GM23338 (cell line): ENCODE results near the gene MAPK12. TPM values are rescaled to one million over a fixed set of nuclear protein-coding genes. Genes with fewer than 3 reads are reported as not detected.

Experiments used
- ATAC-seq: fragments of 200-7000 bp; cut with Tn5 transposase; 3 replicates; pipeline ENCODE4 v1.9.1; 2020
- DNase-seq: peaks from one replicate; pipeline ENCODE4 v3.0.0-alpha.2; 2015; ENCODE audit warnings: low spot score
- H2AFZ ChIP-seq: fragments of 200-600 bp; sonication (generic); 2 replicates; pipeline ENCODE4 v1.8.0; 2016; ENCODE audit warnings: antibody characterized with exemption, mild to moderate bottlenecking, moderate library complexity
- H3F3A ChIP-seq: fragments of 200-600 bp; sonication (generic); replicated peaks from 2 replicates; pipeline ENCODE4 v1.8.0; 2017; ENCODE audit warnings: antibody characterized with exemption, mixed run types, low read depth
- H3K27ac ChIP-seq: fragments of 200-600 bp; sonication (generic); 2 replicates; pipeline ENCODE4 v1.6.1; 2016; ENCODE audit warnings: low read depth
- H3K27me3 ChIP-seq: fragments of 200-600 bp; sonication (generic); 2 replicates; pipeline ENCODE4 v1.8.0; 2016; ENCODE audit warnings: mild to moderate bottlenecking, mixed run types, moderate library complexity; ENCODE audit not compliant: insufficient read depth
- H3K36me3 ChIP-seq: fragments of 200-600 bp; sonication (generic); 2 replicates; pipeline ENCODE4 v1.8.0; 2016; ENCODE audit warnings: mild to moderate bottlenecking; ENCODE audit not compliant: insufficient read depth
- H3K4me1 ChIP-seq: fragments of 200-600 bp; sonication (generic); 2 replicates; pipeline ENCODE4 v1.8.0; 2016; ENCODE audit warnings: mild to moderate bottlenecking, moderate library complexity; ENCODE audit not compliant: insufficient read depth
- H3K4me2 ChIP-seq: fragments of 200-600 bp; sonication (generic); 2 replicates; pipeline ENCODE4 v1.7.1; 2017; ENCODE audit warnings: mixed run types
- H3K4me3 ChIP-seq: fragments of 200-600 bp; sonication (generic); 2 replicates; pipeline ENCODE4 v1.6.1; 2016; ENCODE audit warnings: mixed run types
- H3K79me2 ChIP-seq: fragments of 200-600 bp; sonication (generic); replicated peaks from 2 replicates; pipeline ENCODE4 v1.8.0; 2017; ENCODE audit warnings: mild to moderate bottlenecking; ENCODE audit not compliant: insufficient read depth
- H3K9me2 ChIP-seq: fragments of 200-600 bp; sonication (generic); 2 replicates; pipeline ENCODE4 v1.8.0; 2017; ENCODE audit not compliant: insufficient read depth
- H4K20me1 ChIP-seq: fragments of 200-600 bp; sonication (generic); replicated peaks from 2 replicates; pipeline ENCODE4 v1.8.0; 2017; ENCODE audit warnings: mild to moderate bottlenecking; ENCODE audit not compliant: insufficient read depth
- H3K27ac Mint-ChIP-seq: 2 replicates; pipeline ENCODE4 v1.8.0; 2020; ENCODE audit warnings: inconsistent platforms, mild to moderate bottlenecking, moderate library complexity, mixed read lengths
- H3K27me3 Mint-ChIP-seq: 3 replicates; pipeline ENCODE4 v1.8.0; 2022; ENCODE audit warnings: low read depth, mild to moderate bottlenecking, moderate library complexity, mixed read lengths, inconsistent platforms; ENCODE audit not compliant: insufficient read depth, poor library complexity
- H3K36me3 Mint-ChIP-seq: 3 replicates; pipeline ENCODE4 v1.8.0; 2021; ENCODE audit warnings: low read depth, mild to moderate bottlenecking, inconsistent platforms, moderate library complexity, mixed read lengths
- H3K4me1 Mint-ChIP-seq: 3 replicates; pipeline ENCODE4 v1.8.0; 2020; ENCODE audit warnings: mild to moderate bottlenecking, inconsistent platforms, mixed read lengths
- H3K4me3 Mint-ChIP-seq: 3 replicates; pipeline ENCODE4 v1.8.0; 2021; ENCODE audit warnings: moderate library complexity, mild to moderate bottlenecking, inconsistent platforms, mixed read lengths
- H3K9me3 Mint-ChIP-seq: 3 replicates; pipeline ENCODE4 v1.8.0; 2020; ENCODE audit warnings: moderate library complexity, mild to moderate bottlenecking, inconsistent platforms, mixed read lengths
- CREB1 ChIP-seq: fragments of 250-450 bp; sonication (Bioruptor Pico); IDR thresholded peaks from 2 replicates; pipeline ENCODE4 v1.5.0; 2020; ENCODE audit warnings: low read depth, mild to moderate bottlenecking, moderate library complexity
- JUNB ChIP-seq: IDR thresholded peaks from one replicate; pipeline ENCODE4 v1.6.1; 2016; ENCODE audit warnings: antibody characterized with exemption; ENCODE audit not compliant: unreplicated experiment
- POLR2AphosphoS5 ChIP-seq: IDR thresholded peaks from 2 replicates; pipeline ENCODE4 v1.6.1; 2016; ENCODE audit warnings: antibody characterized with exemption, low read depth
- STAT1 ChIP-seq: IDR thresholded peaks from one replicate; pipeline ENCODE4 v1.6.1; 2016; ENCODE audit warnings: antibody characterized with exemption; ENCODE audit not compliant: unreplicated experiment
- ZNF114 ChIP-seq: fragments of 250-450 bp; sonication (Bioruptor Pico); IDR thresholded peaks from 2 replicates; pipeline ENCODE4 v1.5.0; 2020; ENCODE audit warnings: mild to moderate bottlenecking, moderate library complexity
- ZNF331 ChIP-seq: fragments of 250-450 bp; sonication (Bioruptor Pico); IDR thresholded peaks from 2 replicates; pipeline ENCODE4 v1.5.0; 2020; ENCODE audit warnings: low read depth, mild to moderate bottlenecking, moderate library complexity
- ZNF462 ChIP-seq: fragments of 250-450 bp; sonication (Bioruptor Pico); IDR thresholded peaks from 2 replicates; pipeline ENCODE4 v1.5.0; 2020; ENCODE audit warnings: mild to moderate bottlenecking, moderate library complexity
- polyA plus RNA-seq: library from polyadenylated mRNA; unstranded; fragments of >200 nt; fragmentation: Nextera tagmentation; extraction: Ambion mirVana; gene quantifications from 2 replicates; pipeline ENCODE4 v1.2.1, GENCODE V29; 2016
- total RNA-seq: library from RNA; depleted of rRNA; stranded (reverse); fragments of >200 nt; shearing (Covaris generic); gene quantifications from 2 replicates; pipeline ENCODE4 v1.2.3, GENCODE V29; 2014
- TF ChIP-seq, protein P1 (sequence below): IDR thresholded peaks from 2 replicates; pipeline ENCODE4 v1.6.1; 2016; ENCODE audit warnings: antibody characterized with exemption
- TF ChIP-seq, protein P2 (sequence below): IDR thresholded peaks from one replicate; pipeline ENCODE4 v1.6.1; 2018; ENCODE audit warnings: antibody characterized with exemption; ENCODE audit not compliant: unreplicated experiment

Gene MAPK12
- total and polyA plus RNA-seq, 2 experiments from 2014 or later = 10.4 to 26.1 TPM

- Histone ChIP-seq H3F3A (no peaks in the 10 kb centered on the region; the same call in 1 of the 2 replicates), H3K79me2 (peaks cover 59% of the 10 kb centered on the region), H3K36me3 (no peaks in the 10 kb centered on the region), H3K4me2 (peak overlapping the region; percentile 75), H3K9me2 (no peaks in the 10 kb centered on the region), H3K4me3 (no peak overlapping the region), H3K27me3 (no peaks in the 10 kb centered on the region), H4K20me1 (peaks cover 5% of the 10 kb centered on the region; the same call in 1 of the 2 replicates), H3K27ac (peak overlapping the region; percentile 89), H3K4me1 (peaks cover 27% of the 10 kb centered on the region), H2AFZ (no peak overlapping the region)
- Mint-ChIP-seq H3K4me3 (no peak overlapping the region), H3K4me1 (peaks cover 14% of the 10 kb centered on the region), H3K27me3 (peaks cover 26% of the 10 kb centered on the region), H3K36me3 (peaks cover 3% of the 10 kb centered on the region; the same call in 1 of the 3 replicates), H3K9me3 (no peaks in the 10 kb centered on the region; the same call in 2 of the 3 replicates), H3K27ac (peak overlapping the region; percentile 74; the same call in 1 of the 2 replicates)
- no peak for TF ChIP-seq JUNB
- no peak for TF ChIP-seq POLR2AphosphoS5
- TF ChIP-seq STAT1 = no peak
- TF ChIP-seq ZNF114 = no peak
- no peak for TF ChIP-seq ZNF462 (CRISPR knock-in tag)
- TF ChIP-seq, protein P1, sequence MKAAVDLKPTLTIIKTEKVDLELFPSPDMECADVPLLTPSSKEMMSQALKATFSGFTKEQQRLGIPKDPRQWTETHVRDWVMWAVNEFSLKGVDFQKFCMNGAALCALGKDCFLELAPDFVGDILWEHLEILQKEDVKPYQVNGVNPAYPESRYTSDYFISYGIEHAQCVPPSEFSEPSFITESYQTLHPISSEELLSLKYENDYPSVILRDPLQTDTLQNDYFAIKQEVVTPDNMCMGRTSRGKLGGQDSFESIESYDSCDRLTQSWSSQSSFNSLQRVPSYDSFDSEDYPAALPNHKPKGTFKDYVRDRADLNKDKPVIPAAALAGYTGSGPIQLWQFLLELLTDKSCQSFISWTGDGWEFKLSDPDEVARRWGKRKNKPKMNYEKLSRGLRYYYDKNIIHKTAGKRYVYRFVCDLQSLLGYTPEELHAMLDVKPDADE = no peak
- TF ChIP-seq CREB1 (CRISPR knock-in tag) = no peak
- TF ChIP-seq ZNF331 (CRISPR knock-in tag) = no peak
- TF ChIP-seq, protein P2, sequence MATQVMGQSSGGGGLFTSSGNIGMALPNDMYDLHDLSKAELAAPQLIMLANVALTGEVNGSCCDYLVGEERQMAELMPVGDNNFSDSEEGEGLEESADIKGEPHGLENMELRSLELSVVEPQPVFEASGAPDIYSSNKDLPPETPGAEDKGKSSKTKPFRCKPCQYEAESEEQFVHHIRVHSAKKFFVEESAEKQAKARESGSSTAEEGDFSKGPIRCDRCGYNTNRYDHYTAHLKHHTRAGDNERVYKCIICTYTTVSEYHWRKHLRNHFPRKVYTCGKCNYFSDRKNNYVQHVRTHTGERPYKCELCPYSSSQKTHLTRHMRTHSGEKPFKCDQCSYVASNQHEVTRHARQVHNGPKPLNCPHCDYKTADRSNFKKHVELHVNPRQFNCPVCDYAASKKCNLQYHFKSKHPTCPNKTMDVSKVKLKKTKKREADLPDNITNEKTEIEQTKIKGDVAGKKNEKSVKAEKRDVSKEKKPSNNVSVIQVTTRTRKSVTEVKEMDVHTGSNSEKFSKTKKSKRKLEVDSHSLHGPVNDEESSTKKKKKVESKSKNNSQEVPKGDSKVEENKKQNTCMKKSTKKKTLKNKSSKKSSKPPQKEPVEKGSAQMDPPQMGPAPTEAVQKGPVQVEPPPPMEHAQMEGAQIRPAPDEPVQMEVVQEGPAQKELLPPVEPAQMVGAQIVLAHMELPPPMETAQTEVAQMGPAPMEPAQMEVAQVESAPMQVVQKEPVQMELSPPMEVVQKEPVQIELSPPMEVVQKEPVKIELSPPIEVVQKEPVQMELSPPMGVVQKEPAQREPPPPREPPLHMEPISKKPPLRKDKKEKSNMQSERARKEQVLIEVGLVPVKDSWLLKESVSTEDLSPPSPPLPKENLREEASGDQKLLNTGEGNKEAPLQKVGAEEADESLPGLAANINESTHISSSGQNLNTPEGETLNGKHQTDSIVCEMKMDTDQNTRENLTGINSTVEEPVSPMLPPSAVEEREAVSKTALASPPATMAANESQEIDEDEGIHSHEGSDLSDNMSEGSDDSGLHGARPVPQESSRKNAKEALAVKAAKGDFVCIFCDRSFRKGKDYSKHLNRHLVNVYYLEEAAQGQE = no peak
- no peak for DNase-seq
- ATAC-seq = no peak
Measured at GRCh38 chr22:50294319-50294656, 32.8 kb upstream of the MAPK12 start.
